GM12878 (cell line): ENCODE results near the gene NOP14. TPM values are rescaled to one million over a fixed set of nuclear protein-coding genes. Genes with fewer than 3 reads are reported as not detected.

ENCODE experiments used
- ATAC-seq: fragments of 200-7000 bp; cut with Tn5 transposase; 3 replicates; pipeline ENCODE4 v1.9.1; 2020; ENCODE audit warnings: mild to moderate bottlenecking, moderate library complexity
- BruUV-seq: library from RNA; stranded (reverse); fragments of 400-500 nt; replicated peaks from 2 replicates; lab custom pipeline; 2021; lab: Mats Ljungman, UMichigan
- CTCF ChIA-PET: fragments of 300-600 bp; sonication (Branson Sonifier 250); formaldehyde crosslinking; extraction: SDS; loops from one replicate; lab custom pipeline; 2021; ENCODE audit warnings: inconsistent platforms; lab: Yijun Ruan, JAX
- POLR2A ChIA-PET: fragments of 350-600 bp; formaldehyde crosslinking; extraction: SDS; loops from one replicate; lab custom pipeline; 2021; ENCODE audit warnings: inconsistent platforms; lab: Charles Lee
- RAD21 ChIA-PET: fragments of 300-600 bp; sonication (Branson Sonifier 250); formaldehyde crosslinking; loops from one replicate; lab custom pipeline; 2023; ENCODE audit warnings: antibody characterized with exemption; ENCODE audit not compliant: unreplicated experiment; lab: Charles Lee
- SMC1A ChIA-PET: fragments of 300-600 bp; sonication (Branson Sonifier 250); formaldehyde crosslinking; loops from one replicate; lab custom pipeline; 2023; ENCODE audit not compliant: unreplicated experiment, uncharacterized antibody; lab: Charles Lee
- DNase-seq: peaks from one replicate; pipeline ENCODE4 v3.0.0-alpha.2; 2011; ENCODE audit warnings: low read depth, low spot score
- FAIRE-seq: peaks from 3 replicates; lab custom pipeline; 2011; peaks lifted over from hg19 to GRCh38; lab: Jason Lieb, UNC
- H2AFZ ChIP-seq: 2 replicates; pipeline ENCODE4 v1.6.0; 2011; ENCODE audit warnings: low read depth, low read length, control low read depth; ENCODE audit not compliant: control insufficient read depth
- H3K27ac ChIP-seq: 2 replicates; pipeline ENCODE4 v1.5.1; 2011; ENCODE audit warnings: control low read depth; ENCODE audit not compliant: control insufficient read depth, insufficient read depth
- H3K27me3 ChIP-seq, 2 experiments: replicated peaks in 1 of 2; 2 replicates each; pipeline versions ENCODE4 v1.6.0 to v1.6.1; 2011; ENCODE audit warnings: low read length in 1 of 2; ENCODE audit not compliant: control insufficient read depth in 2 of 2, insufficient read depth in 2 of 2
- H3K36me3 ChIP-seq, 2 experiments: 2 replicates each; pipeline ENCODE4 v1.5.1; 2011; ENCODE audit warnings: low read length in 1 of 2; ENCODE audit not compliant: control insufficient read depth in 2 of 2, insufficient read depth in 2 of 2
- H3K4me1 ChIP-seq: 2 replicates; pipeline ENCODE4 v1.6.1; 2011; ENCODE audit warnings: mild to moderate bottlenecking, low read length, moderate library complexity, mixed read lengths; ENCODE audit not compliant: control insufficient read depth, insufficient read depth
- H3K4me2 ChIP-seq: 2 replicates; pipeline ENCODE4 v1.6.0; 2011; ENCODE audit warnings: control low read depth; ENCODE audit not compliant: control insufficient read depth, insufficient read depth
- H3K4me3 ChIP-seq: fragments of 200-600 bp; sonication (generic); 2 replicates; pipeline ENCODE4 v1.5.1; 2016
- H3K79me2 ChIP-seq: 2 replicates; pipeline ENCODE4 v1.6.0; 2011; ENCODE audit warnings: low read length; ENCODE audit not compliant: control insufficient read depth, insufficient read depth
- H3K9ac ChIP-seq: 2 replicates; pipeline ENCODE4 v1.8.0; 2011; ENCODE audit warnings: low read length, control low read depth, mixed read lengths; ENCODE audit not compliant: control insufficient read depth, insufficient read depth
- H3K9me3 ChIP-seq: replicated peaks from 3 replicates; pipeline ENCODE4 v1.5.1; 2011; ENCODE audit warnings: mild to moderate bottlenecking, low read length; ENCODE audit not compliant: control insufficient read depth, insufficient read depth
- H4K20me1 ChIP-seq: 2 replicates; pipeline ENCODE4 v1.6.0; 2011; ENCODE audit not compliant: control insufficient read depth, insufficient read depth
- BCL11A ChIP-seq: IDR thresholded peaks from 2 replicates; pipeline ENCODE4 v1.6.1; 2011; ENCODE audit warnings: low read depth, low read length
- CEBPB ChIP-seq, 2 experiments: fragments of 150-350 bp in 1 of 2; IDR thresholded peaks; 2 replicates each; pipeline ENCODE4 v1.6.1; 2012 to 2014; ENCODE audit warnings: low read depth in 2 of 2, low read length in 2 of 2, borderline replicate concordance in 1 of 2, inconsistent platforms in 1 of 2
- FOS ChIP-seq: IDR thresholded peaks from 3 replicates; pipeline ENCODE4 v1.6.1; 2011; ENCODE audit warnings: borderline replicate concordance; ENCODE audit not compliant: insufficient read length; ENCODE audit errors: extremely low read depth
- MEF2A ChIP-seq: IDR thresholded peaks from 2 replicates; pipeline ENCODE4 v1.6.1; 2011; ENCODE audit warnings: low read depth, mild to moderate bottlenecking, low read length, moderate library complexity; ENCODE audit not compliant: insufficient read depth
- NFIC ChIP-seq: IDR thresholded peaks from 2 replicates; pipeline ENCODE4 v1.6.1; 2012; ENCODE audit warnings: low read depth, mild to moderate bottlenecking, inconsistent platforms, low read length, moderate library complexity
- POLR2AphosphoS2 ChIP-seq: IDR thresholded peaks from 2 replicates; pipeline ENCODE4 v1.6.1; 2011; ENCODE audit warnings: low read depth, mild to moderate bottlenecking, low read length, improper control_type of control experiment, moderate library complexity
- RAD21 ChIP-seq: IDR thresholded peaks from 2 replicates; pipeline ENCODE4 v1.6.1; 2011; ENCODE audit warnings: mild to moderate bottlenecking, low read depth, low read length, moderate library complexity; ENCODE audit not compliant: insufficient read depth
- RB1 ChIP-seq: fragments of 450-650 bp; formaldehyde crosslinking; IDR thresholded peaks from 2 replicates; pipeline ENCODE4 v1.6.1; 2017; ENCODE audit warnings: mild to moderate bottlenecking, borderline replicate concordance
- RELA ChIP-seq: fragments of 450-650 bp; IDR thresholded peaks from 2 replicates; pipeline ENCODE4 v1.8.0; 2014; ENCODE audit warnings: borderline replicate concordance; ENCODE audit not compliant: partially characterized antibody
- WGBS: methylation state at CpG from one replicate; pipeline ENCODE4 v1.1.6; 2016; ENCODE audit warnings: low lambda C conversion rate; ENCODE audit not compliant: insufficient replicate concordance, insufficient coverage; ENCODE audit errors: missing lambda C conversion rate; 5-methylcytosine and 5-hydroxymethylcytosine counted together
- in situ Hi-C: fragments of 300-500 bp; cut with MboI; formaldehyde crosslinking; loops from 9 replicates; pipeline ENCODE4 v1.14.3; 2018; ENCODE audit warnings: mixed read lengths
- intact Hi-C: fragments of 100-400 bp; cut with micrococcal nuclease; formaldehyde crosslinking; loops from one replicate; pipeline ENCODE4 v1.14.2; 2022; ENCODE audit not compliant: unreplicated experiment
- polyA plus RNA-seq, 11 experiments: library from polyadenylated mRNA; depleted of rRNA in 4 of 11; unstranded in 6 of 11; stranded (reverse) in 5 of 11; fragments of >200 nt; fragmentation: Nextera tagmentation in 4 of 11; fragmentation: Illumina TruSeq in 1 of 11; extraction: Ambion mirVana in 4 of 11; extraction: Trizol in 1 of 11; gene quantifications; 1 replicate in 1 of 11; 2 replicates in 10 of 11; pipeline versions ENCODE4 v1.2.1 to v1.2.3, GENCODE V29; 2011 to 2016; ENCODE audit warnings: inconsistent platforms in 2 of 11, missing spikeins in 2 of 11, low read depth in 1 of 11
- total RNA-seq, 4 experiments: library from RNA; depleted of rRNA in 3 of 4; stranded (reverse); fragments of >200 nt in 3 of 4; fragmentation: Illumina TruSeq in 1 of 4; extraction: Trizol in 1 of 4; gene quantifications; 2 replicates each; pipeline versions ENCODE4 v1.2.1 to v1.2.3, GENCODE V29; 2013 to 2021
- TF ChIP-seq, protein P1 (sequence below): fragments of 450-650 bp; formaldehyde crosslinking; IDR thresholded peaks from 2 replicates; pipeline ENCODE4 v1.4.0; 2022; ENCODE audit warnings: mild to moderate bottlenecking, moderate library complexity
- TF ChIP-seq, protein P2 (sequence below): fragments of 450-650 bp; IDR thresholded peaks from 2 replicates; pipeline ENCODE4 v1.6.1; 2017; ENCODE audit warnings: borderline replicate concordance
- TF ChIP-seq, protein P3 (sequence below): fragments of 450-650 bp; IDR thresholded peaks from 2 replicates; pipeline ENCODE4 v1.6.1; 2017; ENCODE audit warnings: mild to moderate bottlenecking, moderate library complexity

The NOP14 gene
- total and polyA plus RNA-seq, 10 of the 15 experiments (the other 5 are each of a cell fraction or from before 2014, with no cell fraction given) = 13.8 to 80.6 (median 49.7) TPM

DNA sequence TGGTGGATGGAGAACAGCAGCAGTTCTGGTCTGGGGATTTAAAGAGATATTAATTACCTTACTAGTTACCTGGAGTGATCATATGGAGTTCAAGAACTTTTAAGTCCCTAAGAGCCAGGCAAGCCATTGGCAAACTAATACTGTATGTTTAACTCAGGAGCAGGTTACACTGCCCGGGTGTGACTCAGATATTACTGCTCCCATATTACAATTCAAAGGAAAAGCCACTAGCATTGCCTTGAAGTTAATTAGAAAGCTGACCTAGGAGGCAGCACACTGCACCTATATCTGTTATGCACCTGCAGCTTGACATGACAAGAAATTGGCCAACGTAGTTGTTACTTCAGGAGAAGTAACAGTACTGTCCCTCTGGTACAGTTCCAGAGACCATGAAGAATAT is 47.4 kb upstream of the NOP14 start (continued):
- TF ChIP-seq, protein P1, sequence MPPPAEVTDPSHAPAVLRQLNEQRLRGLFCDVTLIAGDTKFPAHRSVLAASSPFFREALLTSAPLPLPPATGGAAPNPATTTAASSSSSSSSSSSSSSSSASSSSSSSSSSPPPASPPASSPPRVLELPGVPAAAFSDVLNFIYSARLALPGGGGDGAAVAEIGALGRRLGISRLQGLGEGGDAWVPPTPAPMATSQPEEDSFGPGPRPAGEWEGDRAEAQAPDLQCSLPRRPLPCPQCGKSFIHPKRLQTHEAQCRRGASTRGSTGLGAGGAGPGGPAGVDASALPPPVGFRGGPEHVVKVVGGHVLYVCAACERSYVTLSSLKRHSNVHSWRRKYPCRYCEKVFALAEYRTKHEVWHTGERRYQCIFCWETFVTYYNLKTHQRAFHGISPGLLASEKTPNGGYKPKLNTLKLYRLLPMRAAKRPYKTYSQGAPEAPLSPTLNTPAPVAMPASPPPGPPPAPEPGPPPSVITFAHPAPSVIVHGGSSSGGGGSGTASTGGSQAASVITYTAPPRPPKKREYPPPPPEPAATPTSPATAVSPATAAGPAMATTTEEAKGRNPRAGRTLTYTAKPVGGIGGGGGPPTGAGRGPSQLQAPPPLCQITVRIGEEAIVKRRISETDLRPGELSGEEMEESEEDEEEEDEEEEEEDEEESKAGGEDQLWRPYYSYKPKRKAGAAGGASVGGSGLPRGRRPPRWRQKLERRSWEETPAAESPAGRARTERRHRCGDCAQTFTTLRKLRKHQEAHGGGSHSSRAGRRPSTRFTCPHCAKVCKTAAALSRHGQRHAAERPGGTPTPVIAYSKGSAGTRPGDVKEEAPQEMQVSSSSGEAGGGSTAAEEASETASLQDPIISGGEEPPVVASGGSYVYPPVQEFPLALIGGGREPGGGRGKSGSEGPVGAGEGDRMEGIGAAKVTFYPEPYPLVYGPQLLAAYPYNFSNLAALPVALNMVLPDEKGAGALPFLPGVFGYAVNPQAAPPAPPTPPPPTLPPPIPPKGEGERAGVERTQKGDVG = no peak
- TF ChIP-seq, protein P2, sequence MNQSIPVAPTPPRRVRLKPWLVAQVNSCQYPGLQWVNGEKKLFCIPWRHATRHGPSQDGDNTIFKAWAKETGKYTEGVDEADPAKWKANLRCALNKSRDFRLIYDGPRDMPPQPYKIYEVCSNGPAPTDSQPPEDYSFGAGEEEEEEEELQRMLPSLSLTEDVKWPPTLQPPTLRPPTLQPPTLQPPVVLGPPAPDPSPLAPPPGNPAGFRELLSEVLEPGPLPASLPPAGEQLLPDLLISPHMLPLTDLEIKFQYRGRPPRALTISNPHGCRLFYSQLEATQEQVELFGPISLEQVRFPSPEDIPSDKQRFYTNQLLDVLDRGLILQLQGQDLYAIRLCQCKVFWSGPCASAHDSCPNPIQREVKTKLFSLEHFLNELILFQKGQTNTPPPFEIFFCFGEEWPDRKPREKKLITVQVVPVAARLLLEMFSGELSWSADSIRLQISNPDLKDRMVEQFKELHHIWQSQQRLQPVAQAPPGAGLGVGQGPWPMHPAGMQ = no peak
- TF ChIP-seq POLR2AphosphoS2 (no peak), NFIC (no peak), CEBPB (IDR thresholded peaks at IDR 0.05; ENCODE audit: borderline replicate concordance in 1 of 2, low read depth in 2 of 2, low read length in 2 of 2) (no peak), RB1 (no peak)

DNA sequence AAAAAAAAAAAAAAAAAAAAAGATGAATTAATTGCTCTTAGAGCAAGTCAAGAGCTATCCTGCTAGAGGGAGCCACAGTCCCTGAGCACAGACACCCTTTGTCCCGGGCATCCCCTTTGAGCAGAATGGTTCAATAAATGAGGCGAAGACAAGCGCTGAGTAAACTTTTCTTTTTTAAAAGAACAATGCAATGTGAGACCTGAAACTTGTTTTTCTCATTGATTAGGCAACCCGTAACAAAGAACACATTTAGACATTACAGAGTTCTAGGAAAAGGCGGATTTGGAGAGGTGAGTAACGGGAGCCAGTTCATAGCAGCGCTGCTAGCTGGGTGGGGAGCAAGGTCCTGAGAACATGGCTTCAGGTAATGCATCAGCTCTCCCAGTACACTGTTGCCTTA is 46.2 kb upstream of the NOP14 start:
- FAIRE-seq (no peak), ATAC-seq (peak; percentile 82), DNase-seq (no peak)
- SMC1A ChIA-PET = interaction anchor here (0.6 to 1.5 kb wide), 3 partner anchors 12 to 99 kb away, joined by 3 to 5 read pairs (median 4); no protein-coding TSS in a partner anchor
- H3K4me3 ChIP-seq = no peak overlapping the region
- peaks cover 20% of the 10 kb centered on the region for H3K4me1 ChIP-seq
- no peaks in the 10 kb centered on the region for H3K9me3 ChIP-seq
- no peak overlapping the region for H3K9ac ChIP-seq
- intact Hi-C loops = loop anchor here (1.0 kb wide), 1 partner anchor 29 kb away; no protein-coding TSS in a partner anchor
- POLR2A ChIA-PET = interaction anchor here (0.6 to 1.6 kb wide), 3 partner anchors 12 to 46 kb away, joined by 3 to 5 read pairs (median 3); no protein-coding TSS in a partner anchor
- 28% methylated on average over 7 of the region's 7 CpGs for WGBS
- no peak overlapping the region for H3K4me2 ChIP-seq
- no peaks in the 10 kb centered on the region for H4K20me1 ChIP-seq
- no TSS peak for BruUV-seq
- H2AFZ ChIP-seq = no peak overlapping the region
- RAD21 ChIA-PET = interaction anchor here (0.7 to 3.5 kb wide), 3 partner anchors 28 to 374 kb away, joined by 3 to 22 read pairs (median 4); no protein-coding TSS in a partner anchor
- no peaks in the 10 kb centered on the region for H3K79me2 ChIP-seq
- in situ Hi-C loops = no loop called here
- CTCF ChIA-PET = interaction anchor here (0.7 to 3.3 kb wide), 7 partner anchors 11 to 789 kb away, joined by 3 to 32 read pairs (median 4); partner anchors contain the start of gene NOP14
- no peaks in the 10 kb centered on the region; a peak in 1 of 4 replicates for H3K27me3 ChIP-seq
- no peaks in the 10 kb centered on the region for H3K36me3 ChIP-seq
- H3K27ac ChIP-seq = no peak overlapping the region
- TF ChIP-seq MEF2A (0 out of 2 replicates have a peak, but pooled peaks have one; percentile 45), CEBPB (IDR thresholded peaks at IDR 0.05; ENCODE audit: borderline replicate concordance in 1 of 2, low read depth in 2 of 2, low read length in 2 of 2) (no peak), FOS (no peak), RAD21 (peak; percentile 89), BCL11A (no peak), RELA (no peak)
- TF ChIP-seq, protein P3, sequence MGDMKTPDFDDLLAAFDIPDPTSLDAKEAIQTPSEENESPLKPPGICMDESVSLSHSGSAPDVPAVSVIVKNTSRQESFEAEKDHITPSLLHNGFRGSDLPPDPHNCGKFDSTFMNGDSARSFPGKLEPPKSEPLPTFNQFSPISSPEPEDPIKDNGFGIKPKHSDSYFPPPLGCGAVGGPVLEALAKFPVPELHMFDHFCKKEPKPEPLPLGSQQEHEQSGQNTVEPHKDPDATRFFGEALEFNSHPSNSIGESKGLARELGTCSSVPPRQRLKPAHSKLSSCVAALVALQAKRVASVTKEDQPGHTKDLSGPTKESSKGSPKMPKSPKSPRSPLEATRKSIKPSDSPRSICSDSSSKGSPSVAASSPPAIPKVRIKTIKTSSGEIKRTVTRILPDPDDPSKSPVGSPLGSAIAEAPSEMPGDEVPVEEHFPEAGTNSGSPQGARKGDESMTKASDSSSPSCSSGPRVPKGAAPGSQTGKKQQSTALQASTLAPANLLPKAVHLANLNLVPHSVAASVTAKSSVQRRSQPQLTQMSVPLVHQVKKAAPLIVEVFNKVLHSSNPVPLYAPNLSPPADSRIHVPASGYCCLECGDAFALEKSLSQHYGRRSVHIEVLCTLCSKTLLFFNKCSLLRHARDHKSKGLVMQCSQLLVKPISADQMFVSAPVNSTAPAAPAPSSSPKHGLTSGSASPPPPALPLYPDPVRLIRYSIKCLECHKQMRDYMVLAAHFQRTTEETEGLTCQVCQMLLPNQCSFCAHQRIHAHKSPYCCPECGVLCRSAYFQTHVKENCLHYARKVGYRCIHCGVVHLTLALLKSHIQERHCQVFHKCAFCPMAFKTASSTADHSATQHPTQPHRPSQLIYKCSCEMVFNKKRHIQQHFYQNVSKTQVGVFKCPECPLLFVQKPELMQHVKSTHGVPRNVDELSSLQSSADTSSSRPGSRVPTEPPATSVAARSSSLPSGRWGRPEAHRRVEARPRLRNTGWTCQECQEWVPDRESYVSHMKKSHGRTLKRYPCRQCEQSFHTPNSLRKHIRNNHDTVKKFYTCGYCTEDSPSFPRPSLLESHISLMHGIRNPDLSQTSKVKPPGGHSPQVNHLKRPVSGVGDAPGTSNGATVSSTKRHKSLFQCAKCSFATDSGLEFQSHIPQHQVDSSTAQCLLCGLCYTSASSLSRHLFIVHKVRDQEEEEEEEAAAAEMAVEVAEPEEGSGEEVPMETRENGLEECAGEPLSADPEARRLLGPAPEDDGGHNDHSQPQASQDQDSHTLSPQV = no peak
